Neuronal stem cell (in vitro differentiated cells): ENCODE results near the gene PPME1. TPM values are rescaled to one million over a fixed set of nuclear protein-coding genes. Genes with fewer than 3 reads are reported as not detected.
A peak's percentile ranks its signal among the peaks of the same experiment; 100 is the strongest.

ENCODE experiments used
- DNase-seq: peaks from one replicate; pipeline ENCODE4 v3.0.0-alpha.2; 2013; ENCODE audit warnings: low spot score
- H2AFZ ChIP-seq: one replicate; pipeline ENCODE4 v1.6.1; 2013; ENCODE audit warnings: mild to moderate bottlenecking, low read length, inconsistent platforms
- H2AK5ac ChIP-seq: 2 replicates; pipeline ENCODE4 v1.6.1; 2013; ENCODE audit warnings: low read depth, mild to moderate bottlenecking, inconsistent platforms, low read length, moderate library complexity, mixed read lengths
- H2BK120ac ChIP-seq: 2 replicates; pipeline ENCODE4 v1.6.1; 2013; ENCODE audit warnings: low read depth, mild to moderate bottlenecking, inconsistent platforms, low read length, moderate library complexity, mixed read lengths
- H2BK12ac ChIP-seq: one replicate; pipeline ENCODE4 v1.6.1; 2013; ENCODE audit warnings: low read length, inconsistent platforms
- H2BK15ac ChIP-seq: 2 replicates; pipeline ENCODE4 v1.6.1; 2013; ENCODE audit warnings: mild to moderate bottlenecking, low read length, inconsistent platforms, mixed read lengths
- H2BK5ac ChIP-seq: one replicate; pipeline ENCODE4 v1.6.1; 2013; ENCODE audit warnings: inconsistent platforms, mild to moderate bottlenecking, low read length, moderate library complexity
- H3K14ac ChIP-seq: one replicate; pipeline ENCODE4 v1.6.1; 2013; ENCODE audit warnings: low read length, inconsistent platforms
- H3K18ac ChIP-seq: 2 replicates; pipeline ENCODE4 v1.6.1; 2013; ENCODE audit warnings: low read length, inconsistent platforms
- H3K23ac ChIP-seq: 2 replicates; pipeline ENCODE4 v1.6.1; 2013; ENCODE audit warnings: low read depth, mild to moderate bottlenecking, mixed read lengths, low read length, inconsistent platforms; ENCODE audit not compliant: poor library complexity
- H3K27ac ChIP-seq: replicated peaks from 3 replicates; pipeline ENCODE4 v1.5.1; 2013; ENCODE audit warnings: low read length, inconsistent platforms
- H3K27me3 ChIP-seq, 3 experiments: 2 replicates each; pipeline ENCODE4 v1.6.1; 2013; ENCODE audit warnings: low read length in 3 of 3, mild to moderate bottlenecking in 2 of 3, inconsistent platforms in 1 of 3, low read depth in 1 of 3, mixed read lengths in 1 of 3, moderate library complexity in 1 of 3; ENCODE audit not compliant: control insufficient read depth in 3 of 3, insufficient read depth in 3 of 3
- H3K36me3 ChIP-seq, 2 donors: replicated peaks in 1 of 2; 2 replicates each; pipeline ENCODE4 v1.6.1; 2013; ENCODE audit warnings: low read length in 2 of 2; ENCODE audit not compliant: control insufficient read depth in 2 of 2, insufficient read depth in 2 of 2
- H3K4ac ChIP-seq: 2 replicates; pipeline ENCODE4 v1.6.1; 2013; ENCODE audit warnings: inconsistent platforms, mild to moderate bottlenecking, low read length, moderate library complexity
- H3K4me1 ChIP-seq, 2 donors: 1 replicate in 1 of 2; 2 replicates in 1 of 2; pipeline ENCODE4 v1.6.1; 2013; ENCODE audit warnings: low read length in 2 of 2, low read depth in 1 of 2; ENCODE audit not compliant: control insufficient read depth in 2 of 2, insufficient read depth in 1 of 2
- H3K4me2 ChIP-seq: one replicate; pipeline ENCODE4 v1.6.1; 2013; ENCODE audit warnings: mild to moderate bottlenecking, low read length, inconsistent platforms; ENCODE audit not compliant: insufficient read depth, poor library complexity, severe bottlenecking
- H3K4me3 ChIP-seq, 2 donors: 2 replicates each; pipeline ENCODE4 v1.5.1; 2013; ENCODE audit warnings: low read length in 2 of 2, mild to moderate bottlenecking in 2 of 2, inconsistent platforms in 1 of 2, moderate library complexity in 1 of 2
- H3K79me1 ChIP-seq: one replicate; pipeline ENCODE4 v1.6.1; 2013; ENCODE audit warnings: low read depth, mild to moderate bottlenecking, inconsistent platforms, low read length, moderate library complexity
- H3K9ac ChIP-seq: one replicate; pipeline ENCODE4 v1.6.1; 2013; ENCODE audit warnings: mild to moderate bottlenecking, low read depth, low read length, inconsistent platforms; ENCODE audit not compliant: poor library complexity
- H3K9me3 ChIP-seq, 2 donors: replicated peaks in 1 of 2; 2 replicates each; pipeline versions ENCODE3 to v1.6.1; 2013; ENCODE audit warnings: low read length in 2 of 2, mild to moderate bottlenecking in 2 of 2, inconsistent platforms in 1 of 2, low read depth in 1 of 2, mixed read lengths in 1 of 2, moderate library complexity in 1 of 2; ENCODE audit not compliant: control insufficient read depth in 2 of 2, insufficient read depth in 1 of 2
- H4K8ac ChIP-seq: one replicate; pipeline ENCODE4 v1.6.1; 2013; ENCODE audit warnings: low read depth, mild to moderate bottlenecking, inconsistent platforms, low read length, moderate library complexity
- H4K91ac ChIP-seq: one replicate; pipeline ENCODE4 v1.6.1; 2013; ENCODE audit warnings: low read length, low read depth, mild to moderate bottlenecking, inconsistent platforms; ENCODE audit not compliant: poor library complexity
- WGBS, 2 donors: extraction: QIAGEN DNeasy Blood & Tissue Kit; methylation state at CpG; one replicate each; pipeline ENCODE4 v1.1.7; 2013; ENCODE audit warnings: missing lambda C conversion rate in 2 of 2, mixed read lengths in 1 of 2; ENCODE audit not compliant: insufficient read length in 2 of 2, insufficient replicate concordance in 1 of 2; ENCODE audit errors: extremely low coverage in 2 of 2; 5-methylcytosine and 5-hydroxymethylcytosine counted together
- polyA plus RNA-seq, 2 experiments: library from polyadenylated mRNA; stranded (reverse); fragments of 200-250 nt; gene quantifications; one replicate each; pipeline ENCODE4 v1.2.3, GENCODE V29; 2013

Gene PPME1, protein sequence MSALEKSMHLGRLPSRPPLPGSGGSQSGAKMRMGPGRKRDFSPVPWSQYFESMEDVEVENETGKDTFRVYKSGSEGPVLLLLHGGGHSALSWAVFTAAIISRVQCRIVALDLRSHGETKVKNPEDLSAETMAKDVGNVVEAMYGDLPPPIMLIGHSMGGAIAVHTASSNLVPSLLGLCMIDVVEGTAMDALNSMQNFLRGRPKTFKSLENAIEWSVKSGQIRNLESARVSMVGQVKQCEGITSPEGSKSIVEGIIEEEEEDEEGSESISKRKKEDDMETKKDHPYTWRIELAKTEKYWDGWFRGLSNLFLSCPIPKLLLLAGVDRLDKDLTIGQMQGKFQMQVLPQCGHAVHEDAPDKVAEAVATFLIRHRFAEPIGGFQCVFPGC
- 48.7 TPM for polyA plus RNA-seq (2013, experiment 1 of 2)
- 53.0 TPM for polyA plus RNA-seq (2013, experiment 2 of 2)

DNA sequence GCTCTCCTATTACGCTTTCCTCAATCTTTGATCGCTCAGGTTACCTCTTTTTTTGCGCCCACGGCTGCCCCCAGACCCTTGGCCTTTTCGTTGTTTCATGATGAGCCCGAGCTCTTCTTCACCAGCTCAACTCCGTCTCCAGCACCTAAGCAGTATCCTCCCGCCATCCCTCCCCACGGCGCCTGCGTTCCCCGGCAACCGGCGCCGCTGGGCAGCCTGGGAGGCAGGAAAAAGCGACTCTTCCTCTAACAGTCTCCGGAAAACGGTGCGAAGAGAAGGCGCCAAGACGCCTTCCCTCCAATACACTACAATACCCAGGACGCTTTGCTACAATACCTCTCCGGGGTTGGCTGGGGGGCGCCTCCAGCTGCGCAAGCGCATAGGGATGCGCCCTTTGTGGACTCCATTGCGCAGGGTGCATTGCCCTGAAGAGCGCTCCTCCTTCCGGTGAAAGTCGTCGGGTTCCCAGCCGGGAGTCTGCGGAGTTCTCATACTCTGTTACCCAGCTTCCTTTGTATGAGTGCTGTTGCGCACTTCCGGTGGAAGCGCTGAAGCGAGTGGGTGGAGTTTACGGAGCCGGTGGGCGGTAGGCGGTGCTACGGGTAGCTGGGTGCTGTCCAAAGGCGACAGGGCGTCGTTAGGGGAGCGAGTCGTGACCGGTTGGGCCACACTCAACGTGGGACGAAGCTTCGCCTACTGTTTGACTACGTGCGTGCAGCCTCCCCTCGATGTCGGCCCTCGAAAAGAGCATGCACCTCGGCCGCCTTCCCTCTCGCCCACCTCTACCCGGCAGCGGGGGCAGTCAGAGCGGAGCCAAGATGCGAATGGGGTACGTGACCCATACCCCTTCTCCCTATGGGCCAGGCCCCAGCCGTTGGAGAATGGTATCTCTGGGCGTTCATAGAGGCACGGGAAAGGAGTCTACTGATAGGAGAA, at the start of gene PPME1, which contains the start of gene C2CD3:
PPME1 (plus strand) TSS at position 596 of the 936 bp plus-strand sequence; CDS start at position 729, 133 bp downstream.
C2CD3 (minus strand) TSS at position 309 of the 936 bp plus-strand sequence; CDS start at position 99, 210 bp downstream.
- H3K9me3 ChIP-seq, result no peaks in the 10 kb centered on the region
- H3K27ac ChIP-seq, result peak within 1 kb of the TSS; percentile 86
- peak within 1 kb of the TSS; percentile 98 for H3K14ac ChIP-seq
- H2AFZ ChIP-seq, result peak within 1 kb of the TSS; percentile 95
- H3K36me3 ChIP-seq, result peaks cover 6 to 47% of the 10 kb centered on the region in 2 donors
- peaks cover 0 to 2% (median 0%) of the 10 kb centered on the region in 3 experiments for H3K27me3 ChIP-seq
- H3K23ac ChIP-seq, result peak within 1 kb of the TSS; percentile 45
- peak within 1 kb of the TSS; percentile 63 for H3K4me2 ChIP-seq
- no peak within 1 kb of the TSS for H4K8ac ChIP-seq
- H3K79me1 ChIP-seq, result peaks cover 3% of the 10 kb centered on the region
- H3K4ac ChIP-seq, result no peak within 1 kb of the TSS
- WGBS, 2 donors, result no CpG with 5 or more reads among the region's 68 CpGs
- peak within 1 kb of the TSS; percentile 93 to 94 for H3K4me3 ChIP-seq
- DNase-seq, result peak; percentile 99
- H3K9ac ChIP-seq, result peak within 1 kb of the TSS; percentile 98
- H2BK12ac ChIP-seq, result no peak within 1 kb of the TSS
- no peak within 1 kb of the TSS for H2BK120ac ChIP-seq
- H3K4me1 ChIP-seq, result peaks cover 4 to 7% of the 10 kb centered on the region in 2 donors
- peak within 1 kb of the TSS; percentile 93 for H2BK15ac ChIP-seq
- H3K18ac ChIP-seq, result peak within 1 kb of the TSS; percentile 98
- peak within 1 kb of the TSS; percentile 87 for H2BK5ac ChIP-seq
- H4K91ac ChIP-seq, result no peak within 1 kb of the TSS
- H2AK5ac ChIP-seq, result no peak within 1 kb of the TSS

DNA sequence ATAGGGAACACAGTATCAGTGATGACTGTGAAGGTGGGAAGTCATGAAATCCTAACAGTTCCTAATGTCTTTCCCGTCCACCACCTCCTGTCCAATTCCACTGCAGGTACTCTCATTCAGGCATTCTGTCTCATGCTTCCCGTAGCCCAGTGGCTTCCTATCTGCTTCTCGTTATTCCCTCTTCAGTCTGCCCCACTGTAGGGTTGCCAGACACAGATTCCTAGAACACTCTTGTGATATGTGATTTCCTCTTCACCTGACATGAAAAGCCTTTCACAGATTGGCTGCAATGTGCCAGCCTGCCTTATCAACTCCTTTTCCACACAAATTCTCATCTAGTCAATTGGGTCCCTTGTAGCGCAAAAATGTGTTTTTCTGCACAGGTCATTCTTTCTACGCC, 49.3 kb upstream of the PPME1 start:
- Histone ChIP-seq H3K4ac (no peak overlapping the region), H2BK12ac (no peak overlapping the region), H4K91ac (no peak overlapping the region), H2AFZ (no peak overlapping the region), H3K23ac (no peak overlapping the region), H2BK15ac (no peak overlapping the region), H3K79me1 (no peaks in the 10 kb centered on the region), H3K4me2 (no peak overlapping the region), H3K36me3 (peaks cover 6 to 48% of the 10 kb centered on the region in 2 donors), H3K18ac (no peak overlapping the region), H3K14ac (no peak overlapping the region), H3K27ac (no peak overlapping the region), H3K4me1 (no peaks in the 10 kb centered on the region), H3K9ac (no peak overlapping the region), H3K27me3 (no peaks in the 10 kb centered on the region), H4K8ac (no peak overlapping the region), H3K4me3 (no peak overlapping the region), H2BK5ac (no peak overlapping the region), H2AK5ac (no peak overlapping the region), H2BK120ac (no peak overlapping the region), H3K9me3 (peaks cover 0 to 4% of the 10 kb centered on the region in 2 donors)
- no CpG with 5 or more reads among the region's 5 CpGs for WGBS, 2 donors
- DNase-seq, result no peak

DNA sequence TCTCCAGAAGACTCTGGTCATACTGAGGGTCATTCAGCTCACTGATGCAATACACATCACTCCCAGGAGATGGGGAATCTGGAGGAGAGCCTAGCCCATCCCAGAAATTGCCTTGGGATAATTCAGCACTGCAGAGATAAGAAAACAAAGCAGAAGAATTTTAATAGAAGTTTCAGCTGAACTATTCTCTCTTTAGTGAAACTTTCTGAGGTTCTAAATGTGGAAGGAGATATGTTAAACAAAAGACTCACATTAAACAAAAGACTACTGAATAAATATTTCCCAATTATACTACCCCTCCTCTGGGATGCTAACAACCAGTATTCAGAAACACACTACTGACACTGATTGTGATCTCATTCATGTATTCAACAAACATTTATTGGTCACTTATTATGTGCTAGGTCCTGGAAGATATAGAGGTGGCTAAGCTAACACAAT, 48.1 kb upstream of the PPME1 start:
- H3K4me3 ChIP-seq, result no peak overlapping the region
- H3K4me2 ChIP-seq, result no peak overlapping the region
- H4K8ac ChIP-seq, result no peak overlapping the region
- no peak overlapping the region for H3K14ac ChIP-seq
- H3K9ac ChIP-seq, result no peak overlapping the region
- no peaks in the 10 kb centered on the region for H3K27me3 ChIP-seq
- H2BK15ac ChIP-seq, result no peak overlapping the region
- H3K27ac ChIP-seq, result no peak overlapping the region
- H2BK120ac ChIP-seq, result no peak overlapping the region
- H4K91ac ChIP-seq, result no peak overlapping the region
- no peaks in the 10 kb centered on the region for H3K79me1 ChIP-seq
- no peak overlapping the region for H2AFZ ChIP-seq
- H2BK5ac ChIP-seq, result no peak overlapping the region
- no peak overlapping the region for H3K23ac ChIP-seq
- no peak overlapping the region for H2BK12ac ChIP-seq
- no peak overlapping the region for H3K18ac ChIP-seq
- no peak for DNase-seq
- H2AK5ac ChIP-seq, result no peak overlapping the region
- no peak overlapping the region for H3K4ac ChIP-seq
- H3K4me1 ChIP-seq, result no peaks in the 10 kb centered on the region
- peaks cover 8 to 44% of the 10 kb centered on the region in 2 donors for H3K36me3 ChIP-seq
- H3K9me3 ChIP-seq, result peaks cover 0 to 4% of the 10 kb centered on the region in 2 donors
